Upper lobe of left lung (tissue), 6 donors: ENCODE data around the gene VPS13D. TPM values are rescaled to one million over a fixed set of nuclear protein-coding genes. Genes with fewer than 3 reads are reported as not detected.

Experiments
- ATAC-seq, 2 donors: fragments of 200-7000 bp; cut with Tn5 transposase; one replicate each; pipeline ENCODE4 v1.9.1; 2022; ENCODE audit warnings: mild to moderate bottlenecking in 2 of 2, moderate library complexity in 2 of 2; ENCODE audit not compliant: low FRiP score in 2 of 2
- DNase-seq, 2 donors: peaks; one replicate each; pipeline ENCODE4 v3.0.0-alpha.2; 2019 to 2020
- H3K27ac ChIP-seq, 4 donors: fragments of 200-600 bp; sonication (generic); one replicate each; pipeline ENCODE4 v1.5.1; 2016 to 2019
- H3K27me3 ChIP-seq, 4 donors: fragments of 200-600 bp; sonication (generic); one replicate each; pipeline ENCODE4 v1.5.1; 2017 to 2019
- H3K36me3 ChIP-seq, 4 donors: fragments of 200-600 bp; sonication (generic); one replicate each; pipeline ENCODE4 v1.5.1; 2016 to 2019
- H3K4me1 ChIP-seq, 4 donors: fragments of 200-600 bp; sonication (generic); one replicate each; pipeline ENCODE4 v1.5.1; 2018 to 2019
- H3K4me3 ChIP-seq, 4 donors: fragments of 200-600 bp; sonication (generic); one replicate each; pipeline ENCODE4 v1.5.1; 2017 to 2019; ENCODE audit warnings: mild to moderate bottlenecking in 2 of 4, moderate library complexity in 1 of 4
- H3K9me3 ChIP-seq, 4 donors: fragments of 200-600 bp; sonication (generic); one replicate each; pipeline ENCODE4 v1.5.1; 2018 to 2019
- EP300 ChIP-seq, 4 donors: sonication (generic); formaldehyde crosslinking; IDR thresholded peaks; one replicate each; pipeline ENCODE4 v1.5.1; 2017; ENCODE audit warnings: antibody characterized with exemption in 4 of 4, control low read depth in 2 of 4
- POLR2A ChIP-seq, 4 donors: fragments of 450-650 bp; IDR thresholded peaks; one replicate each; pipeline ENCODE4 v1.5.1; 2016 to 2017; ENCODE audit warnings: antibody characterized with exemption in 4 of 4, mild to moderate bottlenecking in 2 of 4
- POLR2AphosphoS5 ChIP-seq, 2 donors: sonication (generic); formaldehyde crosslinking; IDR thresholded peaks; one replicate each; pipeline ENCODE4 v1.5.1; 2017; ENCODE audit warnings: antibody characterized with exemption in 2 of 2
- WGBS, 2 donors: methylation state at CpG; one replicate each; pipeline ENCODE4 v1.1.5; 2017 to 2018; 5-methylcytosine and 5-hydroxymethylcytosine counted together
- total RNA-seq, 6 donors: library from RNA; depleted of rRNA in 4 of 6; stranded (reverse); fragments of >200 nt in 4 of 6; gene quantifications; one replicate each; pipeline versions ENCODE4 v1.1.0 to v1.2.1, GENCODE V29; 2016 to 2021
- TF ChIP-seq, protein P1 (sequence below), 6 experiments: fragments of 450-650 bp in 4 of 6; fragments of 200-600 bp in 2 of 6; sonication (generic) in 2 of 6; IDR thresholded peaks; one replicate each; pipeline ENCODE4 v1.5.1; 2016 to 2019; ENCODE audit warnings: antibody characterized with exemption in 6 of 6
- donor health status: DM: no; HTN: no; CAD: no; lungs with moderate emphysema.
- donor health status: DM: no; HTN: yes; CAD: no; lungs with severe emphysema.

The VPS13D gene
- total RNA-seq, 6 donors from 2014 or later: 54.9 to 181 (median 87.9) TPM

DNA sequence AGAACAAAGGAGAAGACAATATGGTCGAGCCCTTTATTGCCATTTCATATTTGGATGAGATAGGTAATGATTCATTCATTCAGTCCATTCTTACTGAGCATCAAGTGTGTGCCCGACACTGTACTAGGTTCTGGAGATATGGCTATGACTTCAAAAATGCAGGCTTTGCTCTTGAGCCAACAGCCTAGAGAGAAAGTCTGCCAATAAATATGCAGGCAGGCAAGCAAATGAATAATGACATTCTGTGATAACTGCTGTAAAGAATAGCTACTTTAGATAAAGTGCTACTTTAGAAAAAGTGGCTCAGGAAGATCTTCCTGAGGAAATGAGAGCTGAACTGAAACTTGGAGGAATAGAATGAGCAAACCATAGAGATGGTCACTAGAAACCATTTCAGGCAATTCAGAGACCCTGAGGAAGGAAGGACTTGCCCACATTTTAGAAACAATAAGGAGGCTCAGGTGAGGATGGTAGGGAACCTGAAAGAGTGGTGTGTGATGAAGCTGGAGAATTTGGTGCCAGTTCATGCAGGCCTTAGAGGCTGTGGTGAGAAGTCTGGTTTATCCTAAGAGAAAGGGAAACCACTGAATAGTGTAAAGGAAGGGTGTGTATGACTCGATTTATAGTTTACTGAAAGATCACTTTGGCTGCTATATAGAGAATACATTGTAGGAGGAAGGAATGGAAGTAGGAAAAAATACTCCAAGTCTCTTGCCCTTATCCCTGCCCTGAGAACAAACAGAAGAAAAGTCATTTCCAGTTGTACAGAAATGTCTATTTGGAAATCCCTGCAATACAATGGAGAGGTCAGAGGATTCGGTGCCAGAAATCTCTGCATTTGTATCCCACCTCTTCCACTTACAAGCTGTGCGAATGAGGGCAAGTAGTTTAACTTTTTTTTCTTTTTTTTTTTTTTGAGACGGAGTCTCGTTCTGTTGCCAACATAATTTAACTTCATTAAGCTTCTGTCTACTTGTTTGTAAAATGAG, 167.9 kb downstream of the VPS13D start:
- no peaks in the 10 kb centered on the region for H3K27me3 ChIP-seq
- no peak for ATAC-seq
- peaks cover 0 to 35% (median 10%) of the 10 kb centered on the region in 4 donors for H3K36me3 ChIP-seq
- DNase-seq: no peak
- 44 to 59% methylated on average over 7 of the region's 7 CpGs for WGBS, 2 donors
- no peaks in the 10 kb centered on the region for H3K9me3 ChIP-seq
- H3K4me3 ChIP-seq: no peak overlapping the region
- H3K4me1 ChIP-seq: peaks cover 0 to 16% (median 4%) of the 10 kb centered on the region in 4 donors
- TF ChIP-seq POLR2A (IDR thresholded peaks at IDR 0.05) (no peak), EP300 (IDR thresholded peaks at IDR 0.05) (no peak), POLR2AphosphoS5 (IDR thresholded peaks at IDR 0.05) (no peak)
- TF ChIP-seq, protein P1, sequence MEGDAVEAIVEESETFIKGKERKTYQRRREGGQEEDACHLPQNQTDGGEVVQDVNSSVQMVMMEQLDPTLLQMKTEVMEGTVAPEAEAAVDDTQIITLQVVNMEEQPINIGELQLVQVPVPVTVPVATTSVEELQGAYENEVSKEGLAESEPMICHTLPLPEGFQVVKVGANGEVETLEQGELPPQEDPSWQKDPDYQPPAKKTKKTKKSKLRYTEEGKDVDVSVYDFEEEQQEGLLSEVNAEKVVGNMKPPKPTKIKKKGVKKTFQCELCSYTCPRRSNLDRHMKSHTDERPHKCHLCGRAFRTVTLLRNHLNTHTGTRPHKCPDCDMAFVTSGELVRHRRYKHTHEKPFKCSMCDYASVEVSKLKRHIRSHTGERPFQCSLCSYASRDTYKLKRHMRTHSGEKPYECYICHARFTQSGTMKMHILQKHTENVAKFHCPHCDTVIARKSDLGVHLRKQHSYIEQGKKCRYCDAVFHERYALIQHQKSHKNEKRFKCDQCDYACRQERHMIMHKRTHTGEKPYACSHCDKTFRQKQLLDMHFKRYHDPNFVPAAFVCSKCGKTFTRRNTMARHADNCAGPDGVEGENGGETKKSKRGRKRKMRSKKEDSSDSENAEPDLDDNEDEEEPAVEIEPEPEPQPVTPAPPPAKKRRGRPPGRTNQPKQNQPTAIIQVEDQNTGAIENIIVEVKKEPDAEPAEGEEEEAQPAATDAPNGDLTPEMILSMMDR (IDR thresholded peaks at IDR 0.05): no peak
- peak overlapping the region in 1 of 4 donors; percentile 61 for H3K27ac ChIP-seq

DNA sequence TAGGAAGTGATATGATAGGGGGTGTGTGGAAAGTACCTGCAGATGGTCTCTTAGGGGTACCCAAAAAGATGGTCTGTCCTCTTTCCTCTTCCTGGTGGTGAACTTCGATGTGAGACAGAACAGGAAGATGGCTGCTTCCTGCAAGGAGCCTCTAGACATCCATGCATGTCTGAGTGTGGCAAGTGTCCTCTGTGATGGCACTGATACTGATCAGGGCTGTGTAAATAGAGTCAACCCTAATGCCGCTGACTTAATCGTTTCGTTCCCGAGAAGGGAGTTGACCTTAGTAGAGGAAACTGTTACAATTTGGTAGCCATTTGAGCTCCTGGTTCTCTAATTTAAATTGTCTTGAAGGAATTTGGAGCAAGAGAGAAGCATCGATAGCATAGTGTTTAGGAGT, 168.6 kb downstream of the VPS13D start:
- 44 to 73% methylated on average over 6 of the region's 6 CpGs for WGBS, 2 donors
- TF ChIP-seq, protein P1 (IDR thresholded peaks at IDR 0.05): no peak
- TF ChIP-seq POLR2AphosphoS5 (IDR thresholded peaks at IDR 0.05) (no peak), EP300 (IDR thresholded peaks at IDR 0.05) (no peak), POLR2A (IDR thresholded peaks at IDR 0.05) (no peak)
- DNase-seq: no peak
- Histone ChIP-seq H3K4me1 (peaks cover 0 to 16% (median 4%) of the 10 kb centered on the region in 4 donors), H3K27ac (peak overlapping the region in 3 of 4 donors; percentile 52 to 61 (median 55)), H3K9me3 (no peaks in the 10 kb centered on the region), H3K36me3 (peaks cover 0 to 37% (median 10%) of the 10 kb centered on the region in 4 donors), H3K4me3 (no peak overlapping the region), H3K27me3 (no peaks in the 10 kb centered on the region)
- ATAC-seq: no peak

DNA sequence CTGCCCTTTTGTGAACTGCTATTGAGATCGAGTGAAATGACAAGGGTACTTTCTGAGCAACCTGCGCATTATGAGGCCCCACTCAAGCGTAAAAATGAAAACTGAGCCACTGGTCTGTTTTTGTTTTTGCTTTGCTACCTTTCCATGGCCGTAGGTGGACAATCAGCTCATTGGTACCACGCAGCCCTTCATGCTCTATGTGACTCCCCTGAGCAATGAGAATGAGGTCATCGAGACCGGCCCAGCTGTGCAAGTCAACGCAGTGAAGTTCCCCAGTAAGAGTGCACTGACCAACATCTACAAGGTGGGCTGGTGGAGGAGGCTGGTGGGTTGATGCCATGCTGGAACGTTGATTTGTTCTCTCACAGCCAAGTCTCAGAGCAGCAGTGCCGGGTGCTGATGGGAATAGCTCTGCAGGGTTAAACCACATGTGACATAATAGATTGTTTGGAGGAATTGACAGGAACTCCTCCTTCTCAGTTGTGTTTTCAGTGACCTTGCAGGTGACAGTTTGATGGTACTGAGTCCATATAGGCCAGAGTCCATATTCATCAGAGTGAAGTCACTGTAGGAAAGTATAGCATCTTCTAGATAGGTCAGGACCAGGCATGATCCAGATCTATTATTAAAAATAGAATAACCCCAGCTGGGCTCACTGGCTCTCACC, 170.3 kb downstream of the VPS13D start:
- no peak overlapping the region for H3K27ac ChIP-seq
- 97 to 98% methylated on average over 10 of the region's 10 CpGs for WGBS, 2 donors
- peaks cover 0 to 50% (median 15%) of the 10 kb centered on the region in 4 donors for H3K36me3 ChIP-seq

DNA sequence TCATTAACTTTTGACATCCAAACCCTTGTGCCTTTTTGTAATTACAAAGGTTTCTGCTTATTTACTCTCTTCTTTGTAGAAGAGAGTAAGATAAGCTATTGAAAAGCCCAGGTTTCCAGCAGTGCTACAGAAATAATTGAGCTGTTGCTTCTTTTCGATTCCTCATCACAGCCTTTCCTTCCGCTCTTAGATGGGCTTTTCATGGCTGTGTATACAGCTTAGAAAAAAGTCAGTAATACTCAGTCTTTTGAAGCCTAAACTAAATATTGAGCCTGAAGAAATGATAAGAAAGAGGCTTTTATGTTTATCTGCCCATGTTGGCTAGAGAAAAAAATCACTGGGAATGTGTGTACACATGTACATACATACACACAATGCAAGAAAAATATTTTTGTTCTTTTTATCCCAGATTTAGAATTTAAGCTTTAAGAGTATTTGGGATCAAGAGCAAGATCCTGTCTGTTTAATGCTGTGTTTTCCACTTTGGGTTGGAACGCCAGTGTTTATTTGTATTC, 172.4 kb downstream of the VPS13D start:
- Histone ChIP-seq H3K4me1 (peaks cover 25 to 39% (median 29%) of the 10 kb centered on the region in 4 donors), H3K36me3 (peaks cover 0 to 53% (median 15%) of the 10 kb centered on the region in 4 donors), H3K9me3 (no peaks in the 10 kb centered on the region), H3K4me3 (no peak overlapping the region), H3K27me3 (no peaks in the 10 kb centered on the region), H3K27ac (no peak overlapping the region)
- 83 to 84% methylated on average over 3 of the region's 3 CpGs for WGBS, 2 donors
- no peak for ATAC-seq
- no peak for DNase-seq
- no peak for TF ChIP-seq POLR2A (IDR thresholded peaks at IDR 0.05)
- TF ChIP-seq POLR2AphosphoS5 (IDR thresholded peaks at IDR 0.05): no peak
- TF ChIP-seq, protein P1 (IDR thresholded peaks at IDR 0.05): no peak
- no peak for TF ChIP-seq EP300 (IDR thresholded peaks at IDR 0.05)

More for the DNA sequence above, 170.3 kb downstream of the VPS13D start:
- Histone ChIP-seq H3K27me3 (no peaks in the 10 kb centered on the region), H3K9me3 (no peaks in the 10 kb centered on the region), H3K4me3 (no peak overlapping the region), H3K4me1 (peaks cover 4 to 18% (median 9%) of the 10 kb centered on the region in 4 donors)
- TF ChIP-seq EP300 (IDR thresholded peaks at IDR 0.05) (no peak), POLR2A (IDR thresholded peaks at IDR 0.05) (no peak), POLR2AphosphoS5 (IDR thresholded peaks at IDR 0.05) (no peak)
- TF ChIP-seq, protein P1 (IDR thresholded peaks at IDR 0.05): no peak
- ATAC-seq: no peak
- DNase-seq: no peak
